ENCODE data around the gene S100Z. TPM values are rescaled to one million over a fixed set of nuclear protein-coding genes. Genes with fewer than 3 reads are reported as not detected.

S100Z gene
- total RNA-seq, 1 experiment from 2014 or later: not detected

DNA sequence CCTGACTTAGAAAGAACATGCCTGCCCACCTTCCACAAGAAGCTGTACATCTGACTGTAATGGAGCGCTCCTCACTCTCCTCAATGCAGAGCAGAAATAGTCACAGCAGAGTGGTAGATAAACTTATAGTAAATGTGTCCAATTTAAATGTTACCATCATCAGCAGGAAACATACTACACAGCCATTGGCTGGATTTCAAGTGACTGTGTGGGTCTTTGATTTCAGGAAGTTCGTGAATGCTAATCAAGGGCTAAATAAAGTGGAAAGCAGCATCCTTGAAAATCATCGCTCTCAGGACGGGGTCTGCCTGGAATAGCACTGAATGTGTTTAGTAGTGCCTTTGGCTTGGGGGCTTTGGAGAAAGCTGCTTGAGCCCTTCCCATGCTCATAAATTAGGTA, 70.7 kb downstream of the S100Z start:
- no peaks in the 10 kb centered on the region for H3K36me3 Mint-ChIP-seq (ENCODE audit: insufficient read depth, unreplicated experiment)
- DNase-seq: no peak
- intact Hi-C loops (cut with micrococcal nuclease; ENCODE audit: unreplicated experiment): no loop called here
- no TSS peak for BruUV-seq (replicated peaks)
- TF ChIP-seq, protein P1, sequence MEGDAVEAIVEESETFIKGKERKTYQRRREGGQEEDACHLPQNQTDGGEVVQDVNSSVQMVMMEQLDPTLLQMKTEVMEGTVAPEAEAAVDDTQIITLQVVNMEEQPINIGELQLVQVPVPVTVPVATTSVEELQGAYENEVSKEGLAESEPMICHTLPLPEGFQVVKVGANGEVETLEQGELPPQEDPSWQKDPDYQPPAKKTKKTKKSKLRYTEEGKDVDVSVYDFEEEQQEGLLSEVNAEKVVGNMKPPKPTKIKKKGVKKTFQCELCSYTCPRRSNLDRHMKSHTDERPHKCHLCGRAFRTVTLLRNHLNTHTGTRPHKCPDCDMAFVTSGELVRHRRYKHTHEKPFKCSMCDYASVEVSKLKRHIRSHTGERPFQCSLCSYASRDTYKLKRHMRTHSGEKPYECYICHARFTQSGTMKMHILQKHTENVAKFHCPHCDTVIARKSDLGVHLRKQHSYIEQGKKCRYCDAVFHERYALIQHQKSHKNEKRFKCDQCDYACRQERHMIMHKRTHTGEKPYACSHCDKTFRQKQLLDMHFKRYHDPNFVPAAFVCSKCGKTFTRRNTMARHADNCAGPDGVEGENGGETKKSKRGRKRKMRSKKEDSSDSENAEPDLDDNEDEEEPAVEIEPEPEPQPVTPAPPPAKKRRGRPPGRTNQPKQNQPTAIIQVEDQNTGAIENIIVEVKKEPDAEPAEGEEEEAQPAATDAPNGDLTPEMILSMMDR (IDR thresholded peaks at IDR 0.05; ENCODE audit: unreplicated experiment): no peak
- no peaks in the 10 kb centered on the region for H3K4me1 Mint-ChIP-seq (ENCODE audit: low read depth, unreplicated experiment)
- H3K4me3 Mint-ChIP-seq (ENCODE audit: low read depth, unreplicated experiment): no peak overlapping the region
- no peak overlapping the region for H3K27ac Mint-ChIP-seq (ENCODE audit: unreplicated experiment)
- CTCF ChIA-PET: interaction anchor here (0.6 to 1.6 kb wide), 2 partner anchors 8 to 67 kb away, joined by 3 read pairs; no protein-coding TSS in a partner anchor
- H3K9me3 Mint-ChIP-seq (ENCODE audit: low read depth, unreplicated experiment): no peaks in the 10 kb centered on the region
- H3K27me3 Mint-ChIP-seq (ENCODE audit: unreplicated experiment): peaks cover 37% of the 10 kb centered on the region

DNA sequence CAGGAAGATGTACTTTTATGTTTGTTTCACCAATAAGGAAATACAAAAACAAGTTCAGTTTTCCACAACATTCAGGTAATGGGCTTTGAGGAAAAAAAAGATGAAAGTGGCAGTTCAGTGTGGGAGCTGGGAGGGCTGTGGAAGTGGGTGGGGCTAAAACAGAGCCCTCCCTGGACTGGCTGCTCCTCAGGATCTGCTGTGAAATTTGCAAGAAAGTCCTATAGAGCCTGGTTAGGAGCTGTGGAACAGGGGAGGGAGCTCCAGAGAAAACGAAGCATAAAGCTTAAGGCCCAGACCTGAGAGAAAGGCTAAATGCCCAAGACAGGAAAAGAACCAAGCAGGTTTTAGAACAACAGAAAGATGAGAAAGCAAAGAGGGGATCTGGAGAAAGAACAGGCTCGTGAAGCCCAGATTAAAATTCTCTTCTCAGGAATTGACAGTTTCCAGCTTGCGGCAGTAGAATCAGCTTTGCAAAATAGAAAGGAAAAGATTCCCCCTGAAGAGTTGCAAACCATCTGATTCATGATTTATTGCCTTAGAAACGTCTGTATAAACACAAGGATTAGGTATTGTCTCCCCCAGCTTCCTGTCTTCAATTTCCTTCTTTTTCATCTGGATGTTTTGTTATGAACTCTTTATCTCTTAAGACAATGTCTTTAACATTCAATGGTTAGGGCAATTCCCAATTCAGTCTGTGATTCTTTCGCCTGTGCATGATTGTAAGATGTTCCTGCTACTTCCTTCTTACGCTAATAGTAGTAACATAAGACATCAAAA, 76.7 kb downstream of the S100Z start:
- Mint-ChIP-seq H3K27ac (ENCODE audit: unreplicated experiment) (no peak overlapping the region), H3K4me3 (ENCODE audit: low read depth, unreplicated experiment) (no peak overlapping the region), H3K27me3 (ENCODE audit: unreplicated experiment) (peaks cover 82% of the 10 kb centered on the region), H3K36me3 (ENCODE audit: insufficient read depth, unreplicated experiment) (no peaks in the 10 kb centered on the region), H3K4me1 (ENCODE audit: low read depth, unreplicated experiment) (no peaks in the 10 kb centered on the region), H3K9me3 (ENCODE audit: low read depth, unreplicated experiment) (no peaks in the 10 kb centered on the region)
- no peak for DNase-seq
- intact Hi-C loops (cut with micrococcal nuclease; ENCODE audit: unreplicated experiment): no loop called here
- CTCF ChIA-PET: no interaction called here
- BruUV-seq (replicated peaks): no TSS peak
- TF ChIP-seq, protein P1 (IDR thresholded peaks at IDR 0.05; ENCODE audit: unreplicated experiment): no peak

DNA sequence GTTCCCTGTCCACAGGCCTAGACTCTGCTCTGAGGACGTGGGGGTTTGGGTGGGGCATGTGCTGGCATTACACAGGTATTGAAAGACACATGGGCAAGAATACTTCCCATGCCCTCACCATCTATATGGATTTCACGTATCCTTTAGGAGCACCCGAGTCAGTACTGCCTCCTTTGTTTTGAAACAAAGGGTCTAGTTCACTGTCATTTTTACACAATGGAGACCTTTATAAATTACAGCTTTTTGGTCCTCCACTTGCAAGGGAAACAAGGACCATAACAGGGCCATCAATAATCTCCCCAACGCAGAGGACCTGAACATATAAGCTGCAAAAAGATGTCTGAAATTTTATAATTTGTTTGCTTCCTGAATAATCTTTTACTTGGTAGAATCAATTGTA, 78.1 kb downstream of the S100Z start:
- Mint-ChIP-seq H3K4me1 (ENCODE audit: low read depth, unreplicated experiment) (no peaks in the 10 kb centered on the region), H3K36me3 (ENCODE audit: insufficient read depth, unreplicated experiment) (no peaks in the 10 kb centered on the region), H3K27me3 (ENCODE audit: unreplicated experiment) (peaks cover 87% of the 10 kb centered on the region), H3K9me3 (ENCODE audit: low read depth, unreplicated experiment) (no peaks in the 10 kb centered on the region), H3K27ac (ENCODE audit: unreplicated experiment) (no peak overlapping the region), H3K4me3 (ENCODE audit: low read depth, unreplicated experiment) (no peak overlapping the region)
- CTCF ChIA-PET: interaction anchor here (0.7 kb wide), 1 partner anchor 8 kb away, joined by 3 read pairs; no protein-coding TSS in a partner anchor
- TF ChIP-seq, protein P1 (IDR thresholded peaks at IDR 0.05; ENCODE audit: unreplicated experiment): no peak
- intact Hi-C loops (cut with micrococcal nuclease; ENCODE audit: unreplicated experiment): no loop called here
- no TSS peak for BruUV-seq (replicated peaks)
- no peak for DNase-seq

DNA sequence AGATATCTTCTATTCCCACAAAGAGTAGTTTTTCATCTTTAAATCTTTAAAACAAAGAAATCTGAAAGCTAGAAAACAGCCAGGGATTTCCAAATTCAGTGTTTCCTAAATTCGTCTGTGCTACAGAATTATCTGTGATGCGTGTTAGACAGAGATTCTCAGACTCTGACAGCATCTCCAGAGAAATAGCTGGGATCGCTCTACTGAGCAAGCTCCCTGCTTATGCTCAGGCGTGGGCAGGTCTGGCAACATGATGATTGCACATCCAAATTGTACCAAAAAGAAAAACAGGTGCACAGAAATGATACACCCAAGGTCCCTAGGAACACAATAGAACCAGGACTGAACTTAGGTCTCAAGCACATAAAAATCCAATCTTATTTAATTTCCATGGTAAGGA, 80.3 kb downstream of the S100Z start:
- CTCF ChIA-PET: no interaction called here
- H3K4me3 Mint-ChIP-seq (ENCODE audit: low read depth, unreplicated experiment): no peak overlapping the region

More for the DNA sequence above, 80.3 kb downstream of the S100Z start:
- BruUV-seq (replicated peaks): no TSS peak
- TF ChIP-seq, protein P1 (IDR thresholded peaks at IDR 0.05; ENCODE audit: unreplicated experiment): no peak
- no peak overlapping the region for H3K27ac Mint-ChIP-seq (ENCODE audit: unreplicated experiment)
- intact Hi-C loops (cut with micrococcal nuclease; ENCODE audit: unreplicated experiment): no loop called here
- no peak for DNase-seq
- no peaks in the 10 kb centered on the region for H3K36me3 Mint-ChIP-seq (ENCODE audit: insufficient read depth, unreplicated experiment)
- no peaks in the 10 kb centered on the region for H3K4me1 Mint-ChIP-seq (ENCODE audit: low read depth, unreplicated experiment)
- H3K27me3 Mint-ChIP-seq (ENCODE audit: unreplicated experiment): peaks cover 66% of the 10 kb centered on the region
- no peaks in the 10 kb centered on the region for H3K9me3 Mint-ChIP-seq (ENCODE audit: low read depth, unreplicated experiment)

All from Calu3 (cell line).